Stimulated activated memory B cell treated with anti-CD40 and anti-IgM and Interleukin-4, amounts not matched to agents 10 μg/mL and 1 μg/mL and 100 μg/mL, for 72 hours (primary cell): Measurements from ENCODE around the gene ARHGEF35.
"Not testable (repeated sequence)": the region's sequence is repeated elsewhere in the genome, so short reads cannot be mapped to it uniquely, and the experiment has no call there.

Experiments
- ATAC-seq: fragments of 150-1000 bp; cut with Tn5 transposase; 2 replicates; pipeline ENCODE4 v1.10.0; 2021
- H3K27ac Mint-ChIP-seq: one replicate; pipeline ENCODE4 v1.8.0; 2022; ENCODE audit warnings: mild to moderate bottlenecking, mixed read lengths
- H3K27me3 Mint-ChIP-seq: one replicate; pipeline ENCODE4 v1.8.0; 2022; ENCODE audit warnings: mixed read lengths
- H3K36me3 Mint-ChIP-seq: one replicate; pipeline ENCODE4 v1.8.0; 2022; ENCODE audit warnings: mixed read lengths
- H3K4me1 Mint-ChIP-seq: one replicate; pipeline ENCODE4 v1.8.0; 2022; ENCODE audit warnings: mixed read lengths
- H3K4me3 Mint-ChIP-seq: one replicate; pipeline ENCODE4 v1.8.0; 2022; ENCODE audit warnings: mild to moderate bottlenecking, moderate library complexity, mixed read lengths
- H3K9me3 Mint-ChIP-seq: one replicate; pipeline ENCODE4 v1.8.0; 2022; ENCODE audit warnings: mixed read lengths

Gene ARHGEF35

GRCh38 chr7:144194453-144194852, 1.2 kb downstream of the ARHGEF35 start:
- H3K4me3 Mint-ChIP-seq, H3K27me3 Mint-ChIP-seq, H3K36me3 Mint-ChIP-seq, ATAC-seq, H3K4me1 Mint-ChIP-seq, H3K9me3 Mint-ChIP-seq, H3K27ac Mint-ChIP-seq: not testable (repeated sequence)

- not testable (repeated sequence) for H3K4me1 Mint-ChIP-seq, H3K4me3 Mint-ChIP-seq, H3K27me3 Mint-ChIP-seq, H3K9me3 Mint-ChIP-seq, H3K36me3 Mint-ChIP-seq, H3K27ac Mint-ChIP-seq, ATAC-seq
Observed at GRCh38 chr7:144193782-144194181, 1.9 kb downstream of the ARHGEF35 start.

- H3K4me1 Mint-ChIP-seq, H3K9me3 Mint-ChIP-seq, H3K27me3 Mint-ChIP-seq, H3K36me3 Mint-ChIP-seq, H3K27ac Mint-ChIP-seq, H3K4me3 Mint-ChIP-seq: not testable (repeated sequence)
- peak; percentile 4 for ATAC-seq
Observed at GRCh38 chr7:144188578-144189171, 7.0 kb downstream of the ARHGEF35 start.

GRCh38 chr7:144187848-144188247, 7.8 kb downstream of the ARHGEF35 start:
- not testable (repeated sequence) for H3K27ac Mint-ChIP-seq, H3K4me3 Mint-ChIP-seq, H3K9me3 Mint-ChIP-seq, H3K27me3 Mint-ChIP-seq, H3K36me3 Mint-ChIP-seq, H3K4me1 Mint-ChIP-seq
- peak; percentile 44 for ATAC-seq

GRCh38 chr7:144183166-144183565, 12.5 kb downstream of the ARHGEF35 start, which contains the start of gene CTAGE4:
Gene CTAGE4 (plus strand): TSS chr7:144183466. CDS start chr7:144183504, 38 bp downstream.
- not testable (repeated sequence) for H3K4me3 Mint-ChIP-seq, H3K27me3 Mint-ChIP-seq, H3K27ac Mint-ChIP-seq, H3K9me3 Mint-ChIP-seq, H3K36me3 Mint-ChIP-seq, H3K4me1 Mint-ChIP-seq, ATAC-seq

- H3K27me3 Mint-ChIP-seq, H3K9me3 Mint-ChIP-seq, H3K27ac Mint-ChIP-seq, H3K36me3 Mint-ChIP-seq, ATAC-seq, H3K4me3 Mint-ChIP-seq, H3K4me1 Mint-ChIP-seq: not testable (repeated sequence)
Observed at GRCh38 chr7:144179165-144179479, 16.5 kb downstream of the ARHGEF35 start.

GRCh38 chr7:144178380-144179164, 17.1 kb downstream of the ARHGEF35 start:
- H3K4me3 Mint-ChIP-seq, H3K27ac Mint-ChIP-seq, H3K9me3 Mint-ChIP-seq, H3K36me3 Mint-ChIP-seq, H3K27me3 Mint-ChIP-seq, H3K4me1 Mint-ChIP-seq: not testable (repeated sequence)
- peak; percentile 79 for ATAC-seq

- no peak overlapping the region for H3K27ac Mint-ChIP-seq
- H3K36me3 Mint-ChIP-seq: no peaks in the 10 kb centered on the region
- H3K9me3 Mint-ChIP-seq: peaks cover 6% of the 10 kb centered on the region
- ATAC-seq: no peak
- no peaks in the 10 kb centered on the region for H3K27me3 Mint-ChIP-seq
- H3K4me1 Mint-ChIP-seq: peaks cover 6% of the 10 kb centered on the region
- no peak overlapping the region for H3K4me3 Mint-ChIP-seq
Observed at GRCh38 chr7:144174613-144175012, 21.0 kb downstream of the ARHGEF35 start.

GRCh38 chr7:144171594-144172350, 23.9 kb downstream of the ARHGEF35 start:
- H3K36me3 Mint-ChIP-seq, ATAC-seq, H3K4me1 Mint-ChIP-seq, H3K9me3 Mint-ChIP-seq, H3K27ac Mint-ChIP-seq, H3K4me3 Mint-ChIP-seq, H3K27me3 Mint-ChIP-seq: not testable (repeated sequence)

GRCh38 chr7:144164784-144165183, 30.8 kb downstream of the ARHGEF35 start:
- Mint-ChIP-seq H3K27me3 (no peaks in the 10 kb centered on the region), H3K36me3 (no peaks in the 10 kb centered on the region), H3K27ac (no peak overlapping the region), H3K4me1 (no peaks in the 10 kb centered on the region), H3K4me3 (no peak overlapping the region), H3K9me3 (peaks cover 2% of the 10 kb centered on the region)
- no peak for ATAC-seq

- Mint-ChIP-seq H3K27me3 (peaks cover 18% of the 10 kb centered on the region), H3K4me1 (no peaks in the 10 kb centered on the region), H3K27ac (no peak overlapping the region)
Observed at GRCh38 chr7:144158861-144159260, 36.8 kb downstream of the ARHGEF35 start.

GRCh38 chr7:144148224-144148827, 47.3 kb downstream of the ARHGEF35 start:
- peaks cover 25% of the 10 kb centered on the region for H3K9me3 Mint-ChIP-seq
- peaks cover 13% of the 10 kb centered on the region for H3K36me3 Mint-ChIP-seq

More at GRCh38 chr7:144158861-144159260, 36.8 kb downstream of the ARHGEF35 start:
- no peak for ATAC-seq
- Mint-ChIP-seq H3K4me3 (no peak overlapping the region), H3K36me3 (no peaks in the 10 kb centered on the region), H3K9me3 (no peaks in the 10 kb centered on the region)

GRCh38 chr7:144144426-144144825, 51.2 kb downstream of the ARHGEF35 start:
- H3K4me3 Mint-ChIP-seq: no peak overlapping the region
- H3K27ac Mint-ChIP-seq: no peak overlapping the region
- H3K4me1 Mint-ChIP-seq: no peaks in the 10 kb centered on the region
- peaks cover 23% of the 10 kb centered on the region for H3K9me3 Mint-ChIP-seq
- no peaks in the 10 kb centered on the region for H3K27me3 Mint-ChIP-seq
- no peak for ATAC-seq
- H3K36me3 Mint-ChIP-seq: peaks cover 13% of the 10 kb centered on the region

More at GRCh38 chr7:144148224-144148827, 47.3 kb downstream of the ARHGEF35 start:
- Mint-ChIP-seq H3K4me3 (no peak overlapping the region), H3K27me3 (peaks cover 19% of the 10 kb centered on the region), H3K27ac (no peak overlapping the region), H3K4me1 (no peaks in the 10 kb centered on the region)
- no peak for ATAC-seq

- Mint-ChIP-seq H3K36me3 (no peaks in the 10 kb centered on the region), H3K9me3 (peaks cover 7% of the 10 kb centered on the region)
- no peak for ATAC-seq
Observed at GRCh38 chr7:144142187-144142586, 53.4 kb downstream of the ARHGEF35 start.

GRCh38 chr7:144137501-144137900, 58.1 kb downstream of the ARHGEF35 start:
- no peak for ATAC-seq
- peaks cover 2% of the 10 kb centered on the region for H3K9me3 Mint-ChIP-seq
- no peak overlapping the region for H3K4me3 Mint-ChIP-seq
- no peaks in the 10 kb centered on the region for H3K27me3 Mint-ChIP-seq
- H3K4me1 Mint-ChIP-seq: no peaks in the 10 kb centered on the region
- H3K27ac Mint-ChIP-seq: no peak overlapping the region
- H3K36me3 Mint-ChIP-seq: no peaks in the 10 kb centered on the region

More at GRCh38 chr7:144142187-144142586, 53.4 kb downstream of the ARHGEF35 start:
- Mint-ChIP-seq H3K27ac (no peak overlapping the region), H3K4me1 (no peaks in the 10 kb centered on the region), H3K4me3 (no peak overlapping the region), H3K27me3 (no peaks in the 10 kb centered on the region)
